Mammary epithelial cell (primary cell): ENCODE measurements around the gene GPR65.

Source experiments
- EZH2 ChIP-seq: IDR thresholded peaks from 2 replicates; pipeline ENCODE4 v1.6.1; 2012; ENCODE audit warnings: low read length, inconsistent platforms, borderline replicate concordance
- TF ChIP-seq, protein P1 (sequence below), 2 donors: IDR thresholded peaks in 1 of 2; conservative IDR thresholded peaks in 1 of 2; 2 replicates each; pipeline ENCODE4 v1.5.1; 2011 to 2012; ENCODE audit warnings: inconsistent platforms in 2 of 2, low read length in 2 of 2, mild to moderate bottlenecking in 2 of 2, control low read depth in 1 of 2, low read depth in 1 of 2; ENCODE audit not compliant: insufficient read depth in 1 of 2; ENCODE audit errors: extremely low read depth in 1 of 2

GRCh38 chr14:88044444-88044758, 39.5 kb downstream of the GPR65 start:
- TF ChIP-seq, protein P1, sequence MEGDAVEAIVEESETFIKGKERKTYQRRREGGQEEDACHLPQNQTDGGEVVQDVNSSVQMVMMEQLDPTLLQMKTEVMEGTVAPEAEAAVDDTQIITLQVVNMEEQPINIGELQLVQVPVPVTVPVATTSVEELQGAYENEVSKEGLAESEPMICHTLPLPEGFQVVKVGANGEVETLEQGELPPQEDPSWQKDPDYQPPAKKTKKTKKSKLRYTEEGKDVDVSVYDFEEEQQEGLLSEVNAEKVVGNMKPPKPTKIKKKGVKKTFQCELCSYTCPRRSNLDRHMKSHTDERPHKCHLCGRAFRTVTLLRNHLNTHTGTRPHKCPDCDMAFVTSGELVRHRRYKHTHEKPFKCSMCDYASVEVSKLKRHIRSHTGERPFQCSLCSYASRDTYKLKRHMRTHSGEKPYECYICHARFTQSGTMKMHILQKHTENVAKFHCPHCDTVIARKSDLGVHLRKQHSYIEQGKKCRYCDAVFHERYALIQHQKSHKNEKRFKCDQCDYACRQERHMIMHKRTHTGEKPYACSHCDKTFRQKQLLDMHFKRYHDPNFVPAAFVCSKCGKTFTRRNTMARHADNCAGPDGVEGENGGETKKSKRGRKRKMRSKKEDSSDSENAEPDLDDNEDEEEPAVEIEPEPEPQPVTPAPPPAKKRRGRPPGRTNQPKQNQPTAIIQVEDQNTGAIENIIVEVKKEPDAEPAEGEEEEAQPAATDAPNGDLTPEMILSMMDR (conservative IDR thresholded peaks at IDR 0.05 in 1 of 2, IDR thresholded peaks at IDR 0.05 in 1 of 2; ENCODE audit: extremely low read depth in 1 of 2, insufficient read depth in 1 of 2, low read depth in 1 of 2, low read length in 2 of 2): no peak
- TF ChIP-seq EZH2: no peak
